Measurements from ENCODE around the gene EDEM3.
A peak's percentile ranks its signal among the peaks of the same experiment; 100 is the strongest.

The EDEM3 gene

GRCh38 chr1:184743062-184743756 lies 11.4 kb downstream of the EDEM3 start:
- DNase-seq (ENCODE audit: low spot score), result no peak
- no peak for FAIRE-seq

GRCh38 chr1:184740344-184740743 lies 14.3 kb downstream of the EDEM3 start:
- DNase-seq (ENCODE audit: low spot score) (no peak), FAIRE-seq (no peak)

GRCh38 chr1:184739796-184740195 lies 14.9 kb downstream of the EDEM3 start:
- DNase-seq (ENCODE audit: low spot score), result no peak
- FAIRE-seq, result no peak

GRCh38 chr1:184739070-184739469 lies 15.6 kb downstream of the EDEM3 start:
- no peak for DNase-seq (ENCODE audit: low spot score)
- FAIRE-seq, result no peak

- FAIRE-seq, result no peak
- no peak for DNase-seq (ENCODE audit: low spot score)
These were observed 19.7 kb downstream of the EDEM3 start for GRCh38 chr1:184734980-184735379.

GRCh38 chr1:184724843-184725242 lies 29.8 kb downstream of the EDEM3 start:
- FAIRE-seq, result no peak

GRCh38 chr1:184716158-184716557 lies 38.5 kb downstream of the EDEM3 start:
- DNase-seq (ENCODE audit: low spot score), result no peak
- FAIRE-seq, result no peak

More at GRCh38 chr1:184724843-184725242, 29.8 kb downstream of the EDEM3 start:
- no peak for DNase-seq (ENCODE audit: low spot score)

- DNase-seq (ENCODE audit: low spot score) (no peak), FAIRE-seq (no peak)
These were observed 45.2 kb downstream of the EDEM3 start for GRCh38 chr1:184709418-184709817.

- FAIRE-seq (no peak), DNase-seq (ENCODE audit: low spot score) (no peak)
These were observed 46.5 kb downstream of the EDEM3 start for GRCh38 chr1:184708084-184708676.

GRCh38 chr1:184705271-184705670 lies 49.4 kb downstream of the EDEM3 start:
- no peak for DNase-seq (ENCODE audit: low spot score)
- FAIRE-seq, result no peak

GRCh38 chr1:184701816-184702215 lies 52.8 kb downstream of the EDEM3 start:
- DNase-seq (ENCODE audit: low spot score), result no peak

GRCh38 chr1:184698969-184699368 lies 55.7 kb downstream of the EDEM3 start:
- FAIRE-seq, result no peak
- no peak for DNase-seq (ENCODE audit: low spot score)

More at GRCh38 chr1:184701816-184702215, 52.8 kb downstream of the EDEM3 start:
- no peak for FAIRE-seq

GRCh38 chr1:184698016-184698415 lies 56.6 kb downstream of the EDEM3 start:
- no peak for DNase-seq (ENCODE audit: low spot score)
- no peak for FAIRE-seq

GRCh38 chr1:184696403-184696802 lies 58.3 kb downstream of the EDEM3 start:
- FAIRE-seq (no peak), DNase-seq (ENCODE audit: low spot score) (no peak)

- DNase-seq (ENCODE audit: low spot score) (no peak), FAIRE-seq (no peak)
These were observed 59.6 kb downstream of the EDEM3 start for GRCh38 chr1:184695023-184695422.

- no peak for FAIRE-seq
These were observed 61.6 kb downstream of the EDEM3 start for GRCh38 chr1:184693011-184693410.

GRCh38 chr1:184691719-184692324 lies 62.8 kb downstream of the EDEM3 start:
- no peak for FAIRE-seq
- DNase-seq (ENCODE audit: low spot score), result peak; percentile 42

More at GRCh38 chr1:184693011-184693410, 61.6 kb downstream of the EDEM3 start:
- no peak for DNase-seq (ENCODE audit: low spot score)

- no peak for FAIRE-seq
- DNase-seq (ENCODE audit: low spot score), result no peak
These were observed 68.1 kb downstream of the EDEM3 start for GRCh38 chr1:184686540-184686939.

- DNase-seq (ENCODE audit: low spot score) (no peak), FAIRE-seq (no peak)
These were observed 69.5 kb downstream of the EDEM3 start for GRCh38 chr1:184685116-184685515.

GRCh38 chr1:184684285-184685074 lies 70.2 kb downstream of the EDEM3 start:
- FAIRE-seq (no peak), DNase-seq (ENCODE audit: low spot score) (no peak)

GRCh38 chr1:184682956-184683355 lies 71.7 kb downstream of the EDEM3 start:
- FAIRE-seq, result no peak

More at GRCh38 chr1:184682956-184683355, 71.7 kb downstream of the EDEM3 start:
- no peak for DNase-seq (ENCODE audit: low spot score)
